ENCODE measurements around the gene FAM193A.
"Not testable (repeated sequence)": the region's sequence is repeated elsewhere in the genome, so short reads cannot be mapped to it uniquely, and the experiment has no call there.

The FAM193A gene

GRCh38 chr4:2574009-2574408, 37.6 kb downstream of the FAM193A start:
- no peak for DNase-seq (ENCODE audit: low read depth in 1 of 2, low spot score in 1 of 2)

DNA sequence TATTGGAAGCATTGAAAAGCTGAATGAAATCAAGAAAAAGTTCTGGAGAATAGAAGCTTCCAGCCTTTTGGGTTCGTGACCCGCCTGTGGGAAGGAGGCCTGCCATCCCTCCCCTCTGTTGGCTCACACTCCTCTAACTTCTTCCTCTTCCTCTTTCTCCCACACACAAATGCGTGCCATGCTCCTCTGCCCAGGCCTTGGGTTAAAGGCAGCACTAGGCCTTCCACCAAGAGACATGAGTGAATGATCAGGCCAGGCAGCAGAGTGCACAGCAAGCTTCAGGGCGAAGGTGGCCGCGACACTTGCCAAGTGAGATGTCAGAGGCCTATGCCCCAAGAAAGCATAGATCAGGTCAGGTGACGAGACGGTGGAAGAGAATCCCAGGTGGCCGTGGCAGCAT, 38.4 kb downstream of the FAM193A start:
- no peak for DNase-seq (ENCODE audit: low read depth in 1 of 2, low spot score in 1 of 2)

DNA sequence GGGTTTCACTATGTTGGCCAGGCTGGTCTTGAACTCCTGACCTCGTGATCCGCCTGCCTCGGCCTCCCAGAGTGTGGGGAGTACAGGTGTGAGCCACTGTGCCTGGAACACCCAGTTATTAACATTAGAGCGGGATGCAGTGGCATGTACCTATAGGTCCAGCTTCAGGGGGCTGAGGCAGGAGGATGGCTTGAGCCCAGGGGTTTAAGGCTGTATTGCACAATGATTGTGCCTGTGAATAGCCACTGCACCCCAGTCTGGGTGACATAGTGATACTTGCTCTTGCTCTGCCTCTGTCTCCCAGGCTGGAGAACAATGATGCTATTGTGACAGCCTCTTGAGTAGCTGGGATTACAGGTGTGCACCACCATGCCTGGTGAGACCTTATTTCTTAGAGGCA, 39.8 kb downstream of the FAM193A start:
- DNase-seq (ENCODE audit: low read depth in 1 of 2, low spot score in 1 of 2) = no peak

DNA sequence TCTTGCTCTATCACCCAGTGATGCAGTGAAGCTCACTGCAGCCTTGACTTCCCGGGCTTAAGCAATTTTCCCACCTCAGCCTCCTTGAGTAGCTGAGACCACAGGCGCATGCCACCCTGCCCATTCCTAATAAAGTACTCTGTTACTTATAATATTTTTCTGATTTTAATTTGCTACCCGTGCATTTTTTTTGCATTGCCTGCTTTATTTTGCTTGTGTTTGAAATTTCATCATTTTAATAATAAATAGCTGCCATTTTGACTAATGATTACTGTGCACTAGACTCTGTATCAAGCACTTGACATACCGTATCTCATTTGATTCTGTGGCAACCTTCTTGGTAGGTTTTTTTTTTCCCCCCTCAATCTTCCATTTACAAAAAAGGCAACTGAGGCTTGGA, 41.7 kb downstream of the FAM193A start:
- DNase-seq (ENCODE audit: low read depth in 1 of 2, low spot score in 1 of 2) = no peak

DNA sequence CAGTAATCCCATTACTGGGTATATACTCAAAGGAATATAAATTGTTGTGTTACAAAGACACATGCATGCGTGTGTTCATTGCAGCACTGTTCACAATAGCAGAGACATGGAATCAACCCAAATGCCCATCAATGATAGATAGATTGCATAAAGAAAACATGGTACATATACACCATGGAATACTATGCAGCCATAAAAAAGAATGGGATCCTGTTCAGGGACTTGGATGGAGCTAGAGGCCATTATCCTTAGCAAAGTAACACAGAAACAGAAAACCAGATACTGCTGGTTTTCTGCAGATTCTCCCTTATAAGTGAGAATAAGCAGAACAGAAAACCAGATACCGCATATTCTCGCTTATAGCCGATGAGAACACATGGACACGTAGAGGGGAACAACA, 43.5 kb downstream of the FAM193A start:
- no peak for DNase-seq (ENCODE audit: low read depth in 1 of 2, low spot score in 1 of 2)

DNA sequence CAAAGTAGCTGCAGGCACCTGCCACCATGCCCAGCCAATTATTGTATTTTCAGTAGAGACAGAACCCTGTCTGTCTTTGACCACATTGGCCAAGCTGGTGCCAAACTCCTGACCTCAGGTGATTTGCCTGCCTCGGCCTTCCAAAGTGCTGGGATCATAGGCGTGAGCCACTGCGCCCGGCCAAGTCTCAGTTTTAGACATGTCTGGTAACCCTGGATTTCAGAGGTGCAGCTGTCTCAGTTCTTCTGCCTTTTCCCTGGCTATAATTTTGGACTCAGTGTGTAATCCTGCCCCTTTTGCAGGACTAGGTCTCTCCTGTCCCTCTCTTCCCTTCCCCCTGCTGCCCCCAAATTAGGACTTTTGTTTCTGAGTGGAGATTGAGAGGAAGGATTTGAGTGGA, 46.6 kb downstream of the FAM193A start:
- DNase-seq (ENCODE audit: low read depth in 1 of 2, low spot score in 1 of 2) = no peak

- no peak for DNase-seq (ENCODE audit: low read depth in 1 of 2, low spot score in 1 of 2)
Observed at GRCh38 chr4:2583517-2583916, 47.1 kb downstream of the FAM193A start.

- no peak for DNase-seq (ENCODE audit: low read depth in 1 of 2, low spot score in 1 of 2)
Observed at GRCh38 chr4:2586502-2586901, 50.1 kb downstream of the FAM193A start.

DNA sequence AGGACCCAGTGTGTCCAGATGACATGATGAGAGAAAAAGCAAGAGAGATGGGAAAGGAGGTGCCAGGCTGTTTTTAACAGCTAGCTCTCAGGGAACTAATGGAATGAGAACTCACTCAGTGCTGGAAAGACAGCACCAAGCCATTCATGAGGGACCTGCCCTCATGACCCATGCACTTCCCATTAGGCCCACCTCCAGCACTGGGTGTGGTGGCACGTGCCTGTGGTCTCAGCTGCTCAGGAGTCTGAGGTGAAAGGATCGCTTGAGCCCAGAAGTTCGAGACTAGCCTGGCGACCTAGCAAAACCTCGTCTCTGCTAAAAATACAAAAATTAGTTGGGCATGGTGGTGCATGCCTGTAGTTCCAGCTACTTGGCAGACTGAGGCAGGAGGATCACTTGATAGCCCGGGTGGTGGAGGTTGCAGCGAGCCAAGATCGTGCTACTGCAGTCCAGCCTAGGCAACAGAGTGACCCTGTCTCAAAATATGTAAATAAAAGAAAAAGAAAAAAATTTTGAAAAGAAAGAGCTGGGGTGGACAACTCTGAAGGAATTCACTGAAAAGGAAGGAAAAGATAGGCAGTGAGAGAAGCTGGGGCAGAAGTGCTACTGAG, 50.9 kb downstream of the FAM193A start:
- DNase-seq (ENCODE audit: low read depth in 1 of 2, low spot score in 1 of 2) = no peak

DNA sequence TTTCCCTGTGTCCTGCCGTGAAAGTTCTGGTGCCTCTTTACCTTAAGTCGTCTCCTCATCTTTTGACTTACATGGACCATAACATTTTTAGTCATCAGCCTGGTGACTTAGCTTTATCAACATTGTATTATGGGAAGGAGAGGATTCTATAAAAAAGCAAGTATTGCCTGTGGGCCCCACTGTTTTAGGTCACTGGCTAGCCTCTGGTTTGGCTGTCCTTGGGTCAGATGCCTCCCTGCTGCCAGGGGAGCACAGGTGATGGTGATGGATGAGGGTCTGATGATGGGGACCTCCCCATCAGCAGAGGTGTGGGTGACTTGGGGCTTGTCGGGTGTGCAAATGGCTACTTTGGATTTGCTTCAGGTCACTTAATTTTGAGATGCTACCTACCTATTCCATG, 51.8 kb downstream of the FAM193A start:
- no peak for DNase-seq (ENCODE audit: low read depth in 1 of 2, low spot score in 1 of 2)

GRCh38 chr4:2591189-2591588, 54.7 kb downstream of the FAM193A start:
- DNase-seq (ENCODE audit: low read depth in 1 of 2, low spot score in 1 of 2) = no peak

- not testable (repeated sequence) for DNase-seq (ENCODE audit: low read depth in 1 of 2, low spot score in 1 of 2)
Observed at GRCh38 chr4:2592014-2592413, 55.6 kb downstream of the FAM193A start.

DNA sequence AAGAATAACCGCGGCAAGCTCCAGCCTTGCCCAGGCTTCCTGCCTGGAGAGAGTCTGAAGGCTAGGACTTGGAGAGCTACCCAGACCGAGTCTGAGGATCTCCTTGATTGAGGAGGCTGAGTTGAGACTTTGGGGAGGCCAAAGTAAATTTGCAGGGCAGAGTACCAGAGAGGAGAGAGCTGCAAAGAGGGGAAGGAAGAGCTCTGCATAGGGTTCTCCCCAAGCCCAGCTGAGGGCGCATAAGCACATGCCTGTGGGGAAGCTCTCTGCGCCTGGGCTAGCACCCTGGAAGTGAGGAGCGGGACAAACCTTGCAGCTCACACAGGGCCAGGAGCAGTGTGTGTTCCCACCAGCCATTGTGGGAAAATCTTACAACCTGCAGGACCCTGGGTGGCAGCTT, 56.1 kb downstream of the FAM193A start:
- no peak for DNase-seq (ENCODE audit: low read depth in 1 of 2, low spot score in 1 of 2)

DNA sequence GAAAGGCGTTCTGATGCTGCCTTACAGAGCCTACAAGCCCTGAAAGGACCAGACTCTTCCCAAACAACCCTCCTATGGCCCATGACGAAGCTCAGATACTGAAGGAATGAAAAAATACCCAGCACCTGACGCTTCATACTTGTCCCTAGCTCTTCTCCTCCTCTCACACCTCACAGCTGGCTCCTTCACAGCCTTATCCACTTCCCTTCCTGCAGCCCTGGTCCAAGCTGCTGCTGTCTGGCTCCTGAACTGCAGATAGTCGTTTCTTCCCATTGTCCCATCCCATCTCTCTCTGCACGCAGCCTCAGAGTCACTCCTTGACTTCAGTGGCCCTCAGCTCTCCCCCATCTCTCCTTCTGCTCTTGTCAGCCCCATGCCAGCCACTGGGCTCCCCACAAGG, 56.6 kb downstream of the FAM193A start:
- no peak for DNase-seq (ENCODE audit: low read depth in 1 of 2, low spot score in 1 of 2)

GRCh38 chr4:2595436-2595835, 59.0 kb downstream of the FAM193A start:
- no peak for DNase-seq (ENCODE audit: low read depth in 1 of 2, low spot score in 1 of 2)

DNA sequence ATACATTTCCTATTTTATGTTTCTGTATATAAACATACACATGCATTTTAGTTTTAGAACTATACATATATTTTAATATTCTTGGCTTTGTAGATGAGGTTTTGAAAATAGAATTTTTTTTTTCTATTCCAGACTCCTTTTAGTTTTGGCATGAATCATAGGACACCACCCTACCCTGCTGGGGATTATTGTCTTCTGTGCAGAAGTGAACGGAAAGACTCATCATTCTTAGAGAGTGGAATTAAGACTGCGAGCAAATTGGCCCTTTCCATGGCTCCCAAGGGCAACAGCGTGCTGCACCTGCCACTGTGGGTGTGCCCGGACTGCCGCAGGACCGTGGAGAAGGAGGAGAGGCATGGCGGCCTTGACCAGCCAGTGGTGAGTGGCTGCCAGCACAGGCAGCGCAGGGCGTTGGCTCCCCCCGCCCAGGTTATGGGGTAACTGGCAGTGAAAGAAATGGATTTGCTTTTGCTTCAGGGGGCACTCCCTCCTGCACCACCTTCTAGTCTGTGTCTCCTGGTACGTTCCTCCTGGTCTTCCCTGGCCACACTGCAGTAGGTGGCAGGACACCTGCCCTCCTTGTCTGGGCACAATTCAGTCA, 59.6 kb downstream of the FAM193A start:
- no peak for DNase-seq (ENCODE audit: low read depth in 1 of 2, low spot score in 1 of 2)

DNA sequence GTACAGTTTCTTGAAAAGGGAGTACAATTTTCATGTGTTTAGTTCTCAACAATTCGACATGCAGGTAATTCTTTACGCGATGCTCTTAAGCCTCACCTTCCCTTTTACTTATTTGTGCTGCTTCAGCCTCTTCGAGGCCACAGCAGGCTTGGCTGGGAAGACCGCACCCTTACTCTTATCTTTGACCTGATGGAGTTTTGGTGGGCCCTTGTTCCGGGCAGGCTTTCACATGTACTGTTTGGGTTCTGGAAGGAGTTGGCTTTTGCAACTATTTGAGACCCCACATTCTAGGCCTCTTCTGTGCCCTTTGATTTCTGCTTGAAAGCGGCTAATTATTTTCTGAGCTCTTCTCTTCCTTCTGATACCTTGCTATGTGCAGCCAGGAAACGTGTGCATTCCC, 60.2 kb downstream of the FAM193A start:
- DNase-seq (ENCODE audit: low read depth in 1 of 2, low spot score in 1 of 2) = no peak

DNA sequence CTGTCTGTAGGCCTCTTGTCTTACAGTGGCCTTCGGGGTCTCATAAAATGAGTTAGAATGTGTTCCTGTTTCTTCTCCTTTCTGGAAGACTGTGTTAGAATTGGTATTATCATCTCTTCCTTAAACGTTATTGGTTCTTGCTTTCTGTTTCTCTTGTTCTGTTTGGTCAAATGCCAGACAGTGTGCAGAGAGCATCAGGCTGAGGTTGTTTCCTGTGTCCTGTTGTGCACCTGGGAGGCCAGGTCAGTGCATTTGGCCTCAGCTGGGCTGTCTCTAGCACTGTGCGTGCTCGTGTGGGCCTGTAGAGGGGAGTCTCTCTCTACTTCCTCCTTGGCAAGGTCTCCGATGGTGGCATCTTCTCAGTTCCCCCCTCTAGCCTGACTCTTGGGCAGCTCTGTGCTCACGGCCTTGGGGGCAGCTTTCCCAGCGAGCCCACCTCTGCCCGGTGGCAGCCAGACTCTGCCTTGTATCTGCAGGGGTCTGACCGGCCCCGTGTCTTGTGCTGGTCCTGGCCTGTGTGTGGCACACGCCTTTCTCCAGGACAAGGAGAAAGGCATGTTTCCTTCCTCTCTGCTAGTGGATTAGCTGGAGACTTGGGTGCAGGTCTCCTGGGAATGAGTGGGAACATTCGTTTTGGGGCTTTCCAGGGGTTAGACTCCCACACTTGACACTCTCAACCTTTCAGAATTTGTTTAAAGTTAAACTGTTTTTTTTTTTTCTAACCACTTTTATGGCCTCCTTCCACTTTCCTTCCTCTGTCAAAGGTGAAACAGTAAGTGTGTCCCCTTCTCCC, 62.3 kb downstream of the FAM193A start:
- no peak for DNase-seq (ENCODE audit: low read depth in 1 of 2, low spot score in 1 of 2)

DNA sequence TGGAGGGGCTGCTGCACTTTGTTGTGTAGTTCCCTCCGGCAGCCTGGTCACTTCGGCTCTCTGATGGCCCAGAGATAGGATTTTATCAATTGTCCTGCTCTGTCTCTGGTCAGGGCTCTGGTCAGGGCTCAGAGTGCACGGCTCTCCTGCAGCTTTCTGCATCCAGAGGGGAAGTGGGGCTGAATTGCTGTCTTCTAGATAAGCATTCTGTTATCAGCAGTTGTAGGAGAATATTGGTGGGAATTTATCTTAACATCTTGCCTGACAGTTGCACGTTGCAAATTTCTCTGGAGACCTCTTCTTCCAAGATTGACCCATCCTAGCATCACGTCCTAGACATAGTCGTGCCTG, 62.8 kb downstream of the FAM193A start:
- no peak for DNase-seq (ENCODE audit: low read depth in 1 of 2, low spot score in 1 of 2)

GRCh38 chr4:2600878-2601277, 64.4 kb downstream of the FAM193A start:
- DNase-seq (ENCODE audit: low read depth in 1 of 2, low spot score in 1 of 2) = no peak

DNA sequence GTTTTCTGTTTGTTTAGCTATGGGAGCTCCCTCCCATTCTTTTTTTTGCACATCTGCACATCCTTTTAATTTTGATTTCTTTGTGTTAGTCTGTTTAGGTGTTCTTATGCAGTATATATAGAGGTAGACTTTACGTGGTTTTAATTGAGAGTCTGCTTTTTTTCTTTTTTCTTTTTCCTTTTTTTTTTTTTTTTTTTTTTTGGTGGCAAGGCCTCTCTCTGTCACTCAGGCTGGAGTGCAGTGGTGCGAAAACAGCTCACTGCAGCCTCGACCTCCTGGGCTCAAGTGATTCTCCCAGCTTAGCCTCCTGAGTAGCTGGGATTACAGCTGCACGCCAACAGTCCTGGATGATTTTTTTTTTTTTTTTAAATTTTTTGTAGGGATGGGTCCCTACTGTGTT, 68.2 kb downstream of the FAM193A start:
- DNase-seq (ENCODE audit: low read depth in 1 of 2, low spot score in 1 of 2) = no peak

- DNase-seq (ENCODE audit: low read depth in 1 of 2, low spot score in 1 of 2) = no peak
Observed at GRCh38 chr4:2606960-2607506, 70.6 kb downstream of the FAM193A start.
